Stimulated activated CD4-positive, alpha-beta T cell treated with anti-CD3 and anti-CD28 coated beads, Interleukin-1b, Interleukin-23, amount 100 ng/mL, for 1 hour (primary cell): Measurements from ENCODE around the gene SPATA13.

Experiments
- DNase-seq, 2 donors: peaks; one replicate each; pipeline ENCODE4 v3.0.0-alpha.2; 2020; ENCODE audit warnings: low read depth in 2 of 2

The SPATA13 gene

GRCh38 chr13:24223341-24224231 is 63.1 kb downstream of the SPATA13 start:
- DNase-seq = no peak

- DNase-seq = no peak
Measured at GRCh38 chr13:24224232-24224680, 63.7 kb downstream of the SPATA13 start.

- DNase-seq = no peak
Measured at GRCh38 chr13:24225062-24225461, 64.5 kb downstream of the SPATA13 start.

GRCh38 chr13:24225930-24226329 is 65.4 kb downstream of the SPATA13 start:
- no peak for DNase-seq

- no peak for DNase-seq
Measured at GRCh38 chr13:24226762-24227161, 66.2 kb downstream of the SPATA13 start.

- DNase-seq = no peak
Measured at GRCh38 chr13:24228852-24229458, 68.4 kb downstream of the SPATA13 start.

GRCh38 chr13:24230428-24231072 is 70.0 kb downstream of the SPATA13 start:
- no peak for DNase-seq

GRCh38 chr13:24231377-24231776 is 70.9 kb downstream of the SPATA13 start:
- no peak for DNase-seq

GRCh38 chr13:24232037-24232436 is 71.5 kb downstream of the SPATA13 start:
- no peak for DNase-seq

GRCh38 chr13:24232474-24232873 is 72.0 kb downstream of the SPATA13 start:
- no peak for DNase-seq

- no peak for DNase-seq
Measured at GRCh38 chr13:24233351-24233901, 72.9 kb downstream of the SPATA13 start.

- no peak for DNase-seq
Measured at GRCh38 chr13:24234200-24234915, 73.8 kb downstream of the SPATA13 start.

- no peak for DNase-seq
Measured at GRCh38 chr13:24237356-24237755, 76.8 kb downstream of the SPATA13 start.

- DNase-seq = no peak
Measured at GRCh38 chr13:24241336-24241735, 80.8 kb downstream of the SPATA13 start.

- no peak for DNase-seq
Measured at GRCh38 chr13:24242100-24242499, 81.6 kb downstream of the SPATA13 start.

- no peak for DNase-seq
Measured at GRCh38 chr13:24243302-24243701, 82.8 kb downstream of the SPATA13 start.

GRCh38 chr13:24244802-24245201 is 84.3 kb downstream of the SPATA13 start:
- no peak for DNase-seq

GRCh38 chr13:24247016-24247415 is 86.5 kb downstream of the SPATA13 start:
- no peak for DNase-seq

- no peak for DNase-seq
Measured at GRCh38 chr13:24249624-24250023, 89.1 kb downstream of the SPATA13 start.

GRCh38 chr13:24250376-24251057 is 90.0 kb downstream of the SPATA13 start:
- DNase-seq = no peak

- DNase-seq = peak; percentile 40 to 58
Measured at GRCh38 chr13:24251525-24251924, 91.0 kb downstream of the SPATA13 start.
